Measurements from ENCODE around the gene PHYHIPL. TPM values are rescaled to one million over a fixed set of nuclear protein-coding genes. Genes with fewer than 3 reads are reported as not detected.

Gene PHYHIPL
- total RNA-seq = 10 to 100 TPM; 40.1 to 98.9 TPM
- polyA plus RNA-seq (ENCODE audit: insufficient read length in 2 of 2) = 100 to 1,000 TPM; 188 to 251 TPM
- long read RNA-seq, donor 1, transcript PHYHIPL-202 (5 exons, 3,578 nt) = major isoform, 87 of 96 reads
- long read RNA-seq, donor 1, partial matches to known transcripts = 0 of 96 reads
- long read RNA-seq, donor 1, other reads (novel, unspliced or antisense) = 5 of 96 reads
- long read RNA-seq, donor 2, transcript PHYHIPL-202 (5 exons, 3,578 nt) = major isoform, 43 of 45 reads
- long read RNA-seq, donor 2, partial matches to known transcripts = 0 of 45 reads
- long read RNA-seq, donor 2, other reads (novel, unspliced or antisense) = 0 of 45 reads
- long read RNA-seq, donor 3, transcript PHYHIPL-202 (5 exons, 3,578 nt) = major isoform, 31 of 54 reads
- long read RNA-seq, donor 3, partial matches to known transcripts = 20 of 54 reads
- long read RNA-seq, donor 3, other reads (novel, unspliced or antisense) = 0 of 54 reads
- long read RNA-seq, donor 4 = 0 reads

DNA sequence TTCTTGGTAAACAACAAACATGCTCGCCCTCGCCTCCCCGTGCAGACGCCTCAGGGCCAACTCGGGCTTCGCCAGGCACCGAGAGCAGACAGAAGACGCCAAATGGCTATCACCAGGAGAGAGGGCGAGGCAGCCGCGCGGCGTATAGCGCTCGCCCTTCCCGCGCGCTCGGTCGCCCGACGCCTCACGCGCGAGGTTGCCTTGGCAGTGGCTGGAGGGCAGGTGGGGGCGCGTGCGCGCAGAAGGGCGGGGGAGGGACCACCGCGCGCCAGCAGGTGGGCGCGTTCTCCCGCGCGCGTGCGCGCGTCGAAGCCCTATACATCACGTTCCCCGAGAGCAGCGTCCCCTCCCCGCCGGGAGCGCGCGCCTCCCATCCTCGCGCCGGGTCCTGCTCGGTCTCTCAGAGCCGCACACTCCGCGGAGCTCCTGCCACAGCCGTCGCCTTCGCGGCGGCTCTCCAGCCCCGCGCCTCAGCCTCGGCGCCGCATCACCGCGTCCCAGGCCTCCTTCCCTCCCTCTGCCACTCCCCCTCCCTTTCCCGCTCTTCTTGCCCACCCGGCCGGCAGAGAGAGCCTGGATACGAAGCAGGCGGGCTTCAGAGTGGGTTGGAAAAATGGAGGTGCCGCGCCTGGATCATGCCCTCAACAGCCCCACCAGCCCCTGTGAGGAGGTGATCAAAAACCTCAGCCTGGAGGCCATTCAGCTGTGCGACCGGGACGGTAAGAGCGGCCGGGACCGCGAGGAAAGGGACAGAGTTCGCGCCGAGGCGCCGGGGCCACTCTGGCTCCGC, at the start of gene PHYHIPL:
TSS of gene PHYHIPL (plus strand) at position 403 of the 790 bp plus-strand sequence. CDS start at position 614, 211 bp downstream.
- Histone ChIP-seq H3K27me3 (ENCODE audit: control insufficient read depth, insufficient read depth, low read length) (no peaks in the 10 kb centered on the region), H3K36me3 (ENCODE audit: control insufficient read depth, insufficient read depth, low read length) (no peaks in the 10 kb centered on the region), H3K27ac (ENCODE audit: low read depth, low read length) (peak within 1 kb of the TSS; percentile 94), H3K9me3 (ENCODE audit: control insufficient read depth, insufficient read depth, low read length) (peaks cover 2% of the 10 kb centered on the region), H3K4me3 (ENCODE audit: low read depth, low read length) (peak within 1 kb of the TSS; percentile 73), H3K4me1 (ENCODE audit: control insufficient read depth, insufficient read depth, low read length) (peaks cover 9% of the 10 kb centered on the region)
- peak in 4 of 6 donors; percentile 56 to 94 (median 84) for DNase-seq (ENCODE audit: low read depth in 4 of 6, low spot score in 6 of 6)
- under 1% methylated on average over 89 of the region's 90 CpGs for WGBS (ENCODE audit: insufficient coverage)

DNA sequence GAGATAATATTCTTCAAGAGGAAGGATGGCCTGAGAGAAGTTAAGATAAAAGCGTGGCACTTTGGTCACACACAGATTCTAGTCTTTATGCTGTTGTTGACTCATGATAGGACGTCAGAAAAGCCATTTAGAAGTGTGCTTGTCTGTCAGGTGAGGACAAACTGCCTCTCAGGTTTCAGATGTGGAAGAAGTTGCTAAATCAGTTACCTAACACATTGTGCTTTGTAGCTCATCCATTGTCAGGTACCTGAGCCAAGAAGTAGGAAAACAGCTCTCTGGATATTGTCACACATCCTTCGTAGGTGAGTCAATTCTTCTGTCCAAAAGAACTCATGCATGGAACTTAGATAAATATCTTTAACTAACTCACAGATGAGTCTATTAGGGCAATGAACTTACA, 49.5 kb upstream of the PHYHIPL start:
- Histone ChIP-seq H3K4me1 (ENCODE audit: control insufficient read depth, insufficient read depth, low read length) (no peaks in the 10 kb centered on the region), H3K4me3 (ENCODE audit: low read depth, low read length) (no peak overlapping the region), H3K27ac (ENCODE audit: low read depth, low read length) (no peak overlapping the region), H3K27me3 (ENCODE audit: control insufficient read depth, insufficient read depth, low read length) (no peaks in the 10 kb centered on the region), H3K36me3 (ENCODE audit: control insufficient read depth, insufficient read depth, low read length) (no peaks in the 10 kb centered on the region), H3K9me3 (ENCODE audit: control insufficient read depth, insufficient read depth, low read length) (no peaks in the 10 kb centered on the region)
- 80% methylated on average over 1 of the region's 3 CpGs for WGBS (ENCODE audit: insufficient coverage)
- no peak for DNase-seq (ENCODE audit: low read depth in 4 of 6, low spot score in 6 of 6)

DNA sequence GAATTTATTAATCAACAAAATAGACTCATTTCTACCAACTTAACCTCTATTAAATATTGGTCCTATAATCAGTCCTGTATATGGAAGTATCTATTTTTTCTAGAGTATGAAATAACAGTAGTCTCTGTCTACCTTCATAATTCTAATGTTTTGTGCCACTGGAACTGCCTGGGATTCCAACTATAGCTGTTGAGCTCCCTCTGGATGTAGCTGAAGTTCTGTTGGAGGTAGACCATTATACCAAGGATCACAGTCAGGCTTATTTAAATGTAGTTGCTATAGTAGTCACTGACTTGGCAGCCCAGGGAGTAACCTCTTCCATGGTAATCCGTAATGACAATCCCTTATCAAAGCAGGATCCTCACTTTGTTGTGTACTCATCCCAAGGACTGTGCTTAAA, 48.5 kb upstream of the PHYHIPL start:
- Histone ChIP-seq H3K4me1 (ENCODE audit: control insufficient read depth, insufficient read depth, low read length) (no peaks in the 10 kb centered on the region), H3K9me3 (ENCODE audit: control insufficient read depth, insufficient read depth, low read length) (no peaks in the 10 kb centered on the region), H3K27me3 (ENCODE audit: control insufficient read depth, insufficient read depth, low read length) (no peaks in the 10 kb centered on the region), H3K27ac (ENCODE audit: low read depth, low read length) (no peak overlapping the region), H3K4me3 (ENCODE audit: low read depth, low read length) (no peak overlapping the region), H3K36me3 (ENCODE audit: control insufficient read depth, insufficient read depth, low read length) (no peaks in the 10 kb centered on the region)
- WGBS (ENCODE audit: insufficient coverage) = 83% methylated on average over 1 of the region's 1 CpG
- DNase-seq (ENCODE audit: low read depth in 4 of 6, low spot score in 6 of 6) = no peak

DNA sequence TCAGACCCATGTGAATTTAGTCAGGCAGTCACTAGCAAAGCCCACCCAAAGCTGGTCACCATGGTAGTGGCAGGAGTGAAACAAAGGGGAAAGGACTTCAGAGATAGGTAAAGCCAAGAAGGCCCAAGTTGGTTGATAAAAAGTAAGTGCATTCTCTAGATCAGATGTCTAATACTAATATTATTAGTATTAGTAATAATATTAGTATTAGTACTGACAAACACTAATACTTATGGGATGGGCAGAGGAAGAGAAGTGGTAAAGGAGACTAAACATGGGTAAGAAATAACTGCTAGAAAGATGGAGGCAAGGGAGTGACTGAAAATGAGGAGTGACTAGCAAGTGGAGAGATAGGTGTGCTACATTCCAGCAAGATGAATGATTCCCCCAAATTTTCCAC, 46.6 kb upstream of the PHYHIPL start:
- Histone ChIP-seq H3K36me3 (ENCODE audit: control insufficient read depth, insufficient read depth, low read length) (no peaks in the 10 kb centered on the region), H3K4me1 (ENCODE audit: control insufficient read depth, insufficient read depth, low read length) (no peaks in the 10 kb centered on the region), H3K9me3 (ENCODE audit: control insufficient read depth, insufficient read depth, low read length) (no peaks in the 10 kb centered on the region), H3K27ac (ENCODE audit: low read depth, low read length) (no peak overlapping the region), H3K27me3 (ENCODE audit: control insufficient read depth, insufficient read depth, low read length) (no peaks in the 10 kb centered on the region), H3K4me3 (ENCODE audit: low read depth, low read length) (no peak overlapping the region)
- no peak for DNase-seq (ENCODE audit: low read depth in 4 of 6, low spot score in 6 of 6)

DNA sequence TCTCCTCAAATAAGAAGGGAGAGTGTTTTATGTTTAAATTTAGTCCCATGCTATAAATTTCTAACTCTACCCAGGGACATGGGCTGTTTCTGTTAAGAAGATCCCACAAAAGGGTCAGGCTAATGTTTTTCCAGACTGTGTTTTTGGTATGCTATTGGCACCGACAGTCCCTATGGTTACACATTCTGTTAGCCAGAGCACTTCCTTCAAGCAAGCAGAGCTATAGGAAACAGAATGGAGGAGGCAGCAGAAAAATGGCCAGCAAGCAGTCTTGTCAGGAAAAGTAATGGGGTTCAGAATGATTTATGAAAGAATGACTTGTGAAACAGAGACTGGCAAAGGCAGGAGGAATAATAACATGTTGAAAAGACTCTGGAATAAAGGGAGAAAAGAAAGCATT, 44.8 kb upstream of the PHYHIPL start:
- peak in 5 of 6 donors; percentile 58 to 90 (median 81) for DNase-seq (ENCODE audit: low read depth in 4 of 6, low spot score in 6 of 6)
- no peaks in the 10 kb centered on the region for H3K9me3 ChIP-seq (ENCODE audit: control insufficient read depth, insufficient read depth, low read length)
- no peaks in the 10 kb centered on the region for H3K4me1 ChIP-seq (ENCODE audit: control insufficient read depth, insufficient read depth, low read length)
- peak overlapping the region; percentile 29 for H3K27ac ChIP-seq (ENCODE audit: low read depth, low read length)
- no peaks in the 10 kb centered on the region for H3K36me3 ChIP-seq (ENCODE audit: control insufficient read depth, insufficient read depth, low read length)
- no peak overlapping the region for H3K4me3 ChIP-seq (ENCODE audit: low read depth, low read length)
- no peaks in the 10 kb centered on the region for H3K27me3 ChIP-seq (ENCODE audit: control insufficient read depth, insufficient read depth, low read length)
- WGBS (ENCODE audit: insufficient coverage) = 0% methylated on average over 1 of the region's 1 CpG

DNA sequence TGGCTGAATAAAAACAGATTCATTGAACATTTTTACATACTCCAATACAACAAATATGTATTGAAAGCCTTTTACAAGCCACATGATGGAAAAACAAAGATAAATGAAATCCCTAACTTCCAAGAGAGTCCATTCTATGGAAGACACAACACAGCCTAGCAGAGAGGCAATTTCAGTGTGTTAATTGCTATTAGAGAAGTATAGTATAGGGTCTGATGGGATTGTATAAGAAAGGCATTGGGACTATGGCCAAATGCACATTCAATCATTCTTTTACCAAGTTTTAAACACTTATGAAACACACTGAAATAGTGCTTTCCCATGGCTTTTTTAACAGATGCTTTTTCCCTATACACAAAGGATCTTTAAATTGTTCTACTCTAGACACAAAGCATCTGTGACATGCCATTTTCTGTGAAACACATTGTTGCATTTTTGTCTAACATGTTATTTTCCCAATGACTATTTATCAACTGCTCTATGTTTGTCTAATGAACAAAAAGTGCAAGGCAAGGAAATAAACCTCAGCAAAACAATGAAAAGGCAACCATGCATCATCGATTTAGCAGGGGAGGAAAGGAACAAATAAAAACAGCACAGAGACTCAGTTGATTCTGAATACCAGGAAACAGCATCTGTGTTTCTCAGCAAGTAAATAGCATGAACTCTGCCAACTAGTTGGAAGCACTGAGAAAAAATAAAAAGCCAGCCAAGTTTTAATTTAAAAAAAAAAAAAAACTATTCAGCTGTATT, 42.4 kb upstream of the PHYHIPL start:
- no peak overlapping the region for H3K4me3 ChIP-seq (ENCODE audit: low read depth, low read length)
- H3K36me3 ChIP-seq (ENCODE audit: control insufficient read depth, insufficient read depth, low read length) = peaks cover 3% of the 10 kb centered on the region
- DNase-seq (ENCODE audit: low read depth in 4 of 6, low spot score in 6 of 6) = peak in 2 of 6 donors; percentile 77 to 85
- H3K27me3 ChIP-seq (ENCODE audit: control insufficient read depth, insufficient read depth, low read length) = no peaks in the 10 kb centered on the region
- no peaks in the 10 kb centered on the region for H3K4me1 ChIP-seq (ENCODE audit: control insufficient read depth, insufficient read depth, low read length)
- H3K9me3 ChIP-seq (ENCODE audit: control insufficient read depth, insufficient read depth, low read length) = no peaks in the 10 kb centered on the region
- peak overlapping the region; percentile 3 for H3K27ac ChIP-seq (ENCODE audit: low read depth, low read length)
- no CpG with 5 or more reads among the region's 1 CpG for WGBS (ENCODE audit: insufficient coverage)

DNA sequence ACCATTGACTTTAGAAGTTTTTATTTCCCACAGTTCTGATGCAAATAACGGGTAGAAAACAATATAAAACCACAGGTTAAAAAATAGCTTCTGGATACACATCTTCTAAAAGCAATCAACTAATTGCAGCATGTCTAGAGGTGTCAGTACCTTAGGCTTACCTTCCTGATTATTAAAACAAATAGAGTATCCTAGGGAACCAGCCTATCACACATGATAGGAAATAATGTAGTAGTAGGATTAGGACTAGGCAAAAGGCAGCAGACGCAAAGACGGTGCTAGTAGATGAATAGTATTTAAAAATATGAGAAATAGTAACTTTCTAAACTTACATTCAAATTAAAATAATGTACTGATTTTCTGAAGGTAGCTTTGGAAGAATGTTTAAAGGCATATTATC, 41.7 kb upstream of the PHYHIPL start:
- no peak for DNase-seq (ENCODE audit: low read depth in 4 of 6, low spot score in 6 of 6)
- H3K4me1 ChIP-seq (ENCODE audit: control insufficient read depth, insufficient read depth, low read length) = no peaks in the 10 kb centered on the region
- H3K4me3 ChIP-seq (ENCODE audit: low read depth, low read length) = no peak overlapping the region
- H3K27ac ChIP-seq (ENCODE audit: low read depth, low read length) = no peak overlapping the region
- H3K36me3 ChIP-seq (ENCODE audit: control insufficient read depth, insufficient read depth, low read length) = peaks cover 3% of the 10 kb centered on the region
- WGBS (ENCODE audit: insufficient coverage) = no CpG with 5 or more reads among the region's 3 CpGs
- H3K9me3 ChIP-seq (ENCODE audit: control insufficient read depth, insufficient read depth, low read length) = no peaks in the 10 kb centered on the region
- H3K27me3 ChIP-seq (ENCODE audit: control insufficient read depth, insufficient read depth, low read length) = no peaks in the 10 kb centered on the region

DNA sequence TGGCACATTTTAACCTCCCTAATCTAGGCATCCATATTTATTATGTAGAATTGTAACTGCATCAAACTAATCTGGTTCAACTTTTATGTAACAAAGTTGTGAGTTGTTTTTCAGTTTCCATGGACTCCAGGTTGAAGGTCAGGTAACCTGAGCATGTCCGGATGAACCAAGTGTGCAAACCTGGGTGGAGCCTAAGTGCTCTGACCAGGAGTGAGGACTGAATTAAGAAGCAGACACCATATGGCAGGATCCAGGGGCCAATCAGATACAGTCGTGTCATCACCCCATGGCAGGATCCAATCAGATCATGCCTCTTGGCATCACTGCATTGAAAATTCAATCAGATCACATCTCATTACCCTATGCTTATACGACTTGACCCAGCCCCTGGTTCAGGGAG, 41.2 kb upstream of the PHYHIPL start:
- DNase-seq (ENCODE audit: low read depth in 4 of 6, low spot score in 6 of 6) = no peak
- no peaks in the 10 kb centered on the region for H3K4me1 ChIP-seq (ENCODE audit: control insufficient read depth, insufficient read depth, low read length)
- H3K4me3 ChIP-seq (ENCODE audit: low read depth, low read length) = no peak overlapping the region
- peaks cover 3% of the 10 kb centered on the region for H3K36me3 ChIP-seq (ENCODE audit: control insufficient read depth, insufficient read depth, low read length)
- no peaks in the 10 kb centered on the region for H3K9me3 ChIP-seq (ENCODE audit: control insufficient read depth, insufficient read depth, low read length)
- H3K27ac ChIP-seq (ENCODE audit: low read depth, low read length) = no peak overlapping the region
- no peaks in the 10 kb centered on the region for H3K27me3 ChIP-seq (ENCODE audit: control insufficient read depth, insufficient read depth, low read length)
- 57% methylated on average over 2 of the region's 3 CpGs for WGBS (ENCODE audit: insufficient coverage)

DNA sequence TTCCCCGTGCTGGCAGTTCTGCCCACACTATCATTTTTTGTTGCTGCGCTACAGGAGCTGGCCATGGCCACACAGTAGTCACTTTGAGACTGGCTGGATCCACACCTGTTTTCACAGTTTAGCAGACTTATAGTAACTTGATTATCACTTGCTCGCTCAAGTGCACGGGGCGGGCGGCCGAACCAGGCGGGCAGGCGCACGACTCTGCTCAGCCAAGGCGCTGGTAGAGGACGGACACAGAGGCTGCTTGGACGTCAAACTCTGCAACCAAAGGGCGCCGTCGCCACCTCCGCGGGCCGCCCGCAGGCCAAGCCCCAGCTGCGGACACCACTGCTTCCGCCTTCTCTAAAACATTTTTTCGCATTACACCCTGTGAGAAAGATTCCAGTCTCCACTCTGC, 38.4 kb upstream of the PHYHIPL start:
- H3K36me3 ChIP-seq (ENCODE audit: control insufficient read depth, insufficient read depth, low read length) = peaks cover 3% of the 10 kb centered on the region
- H3K4me3 ChIP-seq (ENCODE audit: low read depth, low read length) = no peak overlapping the region
- DNase-seq (ENCODE audit: low read depth in 4 of 6, low spot score in 6 of 6) = no peak
- H3K9me3 ChIP-seq (ENCODE audit: control insufficient read depth, insufficient read depth, low read length) = no peaks in the 10 kb centered on the region
- no peak overlapping the region for H3K27ac ChIP-seq (ENCODE audit: low read depth, low read length)
- H3K27me3 ChIP-seq (ENCODE audit: control insufficient read depth, insufficient read depth, low read length) = no peaks in the 10 kb centered on the region
- 95% methylated on average over 13 of the region's 23 CpGs for WGBS (ENCODE audit: insufficient coverage)
- no peaks in the 10 kb centered on the region for H3K4me1 ChIP-seq (ENCODE audit: control insufficient read depth, insufficient read depth, low read length)
